HL-60 (cell line): ENCODE results near the gene CIAO1.

ENCODE experiments used
- DNase-seq, 2 experiments: peaks; one replicate each; pipeline ENCODE4 v3.0.0-alpha.2; 2010 to 2020; ENCODE audit warnings: low read depth in 1 of 2, low spot score in 1 of 2
- H3K27ac ChIP-seq: fragments of 250-450 bp; sonication (Bioruptor Pico); replicated peaks from 2 replicates; pipeline ENCODE4 v1.5.1; 2020; ENCODE audit warnings: mild to moderate bottlenecking, moderate library complexity
- H3K27me3 ChIP-seq: fragments of 250-450 bp; sonication (Bioruptor Pico); 2 replicates; pipeline ENCODE4 v1.5.1; 2021; ENCODE audit warnings: mild to moderate bottlenecking, moderate library complexity; ENCODE audit not compliant: insufficient read depth, poor library complexity, severe bottlenecking
- H3K4me3 ChIP-seq: replicated peaks from 2 replicates; pipeline ENCODE4 v1.5.1; 2011; ENCODE audit warnings: mild to moderate bottlenecking, control low read depth, low read length; ENCODE audit not compliant: insufficient read depth
- GABPA ChIP-seq: IDR thresholded peaks from 2 replicates; pipeline ENCODE4 v1.6.1; 2012; ENCODE audit warnings: low read depth
- POLR2AphosphoS5 ChIP-seq: IDR thresholded peaks from 2 replicates; pipeline ENCODE4 v1.6.1; 2012; ENCODE audit warnings: low read depth
- SPI1 ChIP-seq: IDR thresholded peaks from 2 replicates; pipeline ENCODE4 v1.6.1; 2012; ENCODE audit warnings: low read depth, mild to moderate bottlenecking, borderline replicate concordance
- TF ChIP-seq, protein P1 (sequence below): IDR thresholded peaks from 2 replicates; pipeline ENCODE4 v1.6.1; 2012; ENCODE audit warnings: low read depth; ENCODE audit not compliant: insufficient replicate concordance
- TF ChIP-seq, protein P2 (sequence below): IDR thresholded peaks from one replicate; pipeline ENCODE4 v1.5.1; 2011; ENCODE audit warnings: low read length, control low read depth, inconsistent platforms; ENCODE audit not compliant: insufficient read depth

The CIAO1 gene

DNA sequence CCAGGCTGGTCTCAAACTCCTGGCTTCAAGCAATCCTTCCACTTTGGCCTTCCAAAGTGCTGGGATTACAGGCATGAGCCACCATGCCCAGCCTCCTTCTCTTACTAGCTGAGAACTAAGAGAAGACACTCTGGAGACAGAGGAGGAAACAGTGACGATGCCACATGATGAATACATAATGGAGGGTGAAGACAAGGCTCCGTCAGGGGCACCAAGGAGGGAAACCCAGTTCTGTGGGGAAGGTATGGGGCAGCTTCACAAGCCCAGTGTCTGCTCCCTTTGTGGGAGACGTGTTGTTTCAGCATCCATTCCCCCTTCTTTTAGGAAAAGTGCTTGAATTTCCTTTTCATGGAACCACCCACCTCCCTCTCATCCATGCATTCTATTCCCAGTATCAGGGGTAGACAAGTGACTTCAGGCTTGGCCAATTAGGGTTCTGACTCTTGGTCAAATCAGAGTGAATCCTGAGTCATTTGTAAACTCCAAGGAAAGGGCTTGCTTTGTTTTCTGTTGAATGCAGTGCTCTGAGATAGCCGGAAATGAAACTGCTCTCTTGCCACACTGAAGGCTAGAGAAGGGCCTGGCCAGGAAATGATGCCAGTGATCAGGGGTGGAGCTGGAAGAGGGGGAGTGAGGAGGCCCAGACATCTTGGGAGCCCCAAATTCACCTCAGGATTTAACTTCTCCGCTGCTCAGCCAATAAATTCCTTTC, 24.0 kb upstream of the CIAO1 start:
- no peaks in the 10 kb centered on the region for H3K27me3 ChIP-seq
- peak overlapping the region; percentile 80 for H3K27ac ChIP-seq
- H3K4me3 ChIP-seq: no peak overlapping the region
- TF ChIP-seq GABPA (peak; percentile 50), SPI1 (no peak), POLR2AphosphoS5 (peak; percentile 62)
- TF ChIP-seq, protein P1, sequence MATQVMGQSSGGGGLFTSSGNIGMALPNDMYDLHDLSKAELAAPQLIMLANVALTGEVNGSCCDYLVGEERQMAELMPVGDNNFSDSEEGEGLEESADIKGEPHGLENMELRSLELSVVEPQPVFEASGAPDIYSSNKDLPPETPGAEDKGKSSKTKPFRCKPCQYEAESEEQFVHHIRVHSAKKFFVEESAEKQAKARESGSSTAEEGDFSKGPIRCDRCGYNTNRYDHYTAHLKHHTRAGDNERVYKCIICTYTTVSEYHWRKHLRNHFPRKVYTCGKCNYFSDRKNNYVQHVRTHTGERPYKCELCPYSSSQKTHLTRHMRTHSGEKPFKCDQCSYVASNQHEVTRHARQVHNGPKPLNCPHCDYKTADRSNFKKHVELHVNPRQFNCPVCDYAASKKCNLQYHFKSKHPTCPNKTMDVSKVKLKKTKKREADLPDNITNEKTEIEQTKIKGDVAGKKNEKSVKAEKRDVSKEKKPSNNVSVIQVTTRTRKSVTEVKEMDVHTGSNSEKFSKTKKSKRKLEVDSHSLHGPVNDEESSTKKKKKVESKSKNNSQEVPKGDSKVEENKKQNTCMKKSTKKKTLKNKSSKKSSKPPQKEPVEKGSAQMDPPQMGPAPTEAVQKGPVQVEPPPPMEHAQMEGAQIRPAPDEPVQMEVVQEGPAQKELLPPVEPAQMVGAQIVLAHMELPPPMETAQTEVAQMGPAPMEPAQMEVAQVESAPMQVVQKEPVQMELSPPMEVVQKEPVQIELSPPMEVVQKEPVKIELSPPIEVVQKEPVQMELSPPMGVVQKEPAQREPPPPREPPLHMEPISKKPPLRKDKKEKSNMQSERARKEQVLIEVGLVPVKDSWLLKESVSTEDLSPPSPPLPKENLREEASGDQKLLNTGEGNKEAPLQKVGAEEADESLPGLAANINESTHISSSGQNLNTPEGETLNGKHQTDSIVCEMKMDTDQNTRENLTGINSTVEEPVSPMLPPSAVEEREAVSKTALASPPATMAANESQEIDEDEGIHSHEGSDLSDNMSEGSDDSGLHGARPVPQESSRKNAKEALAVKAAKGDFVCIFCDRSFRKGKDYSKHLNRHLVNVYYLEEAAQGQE: no peak
- TF ChIP-seq, protein P2, sequence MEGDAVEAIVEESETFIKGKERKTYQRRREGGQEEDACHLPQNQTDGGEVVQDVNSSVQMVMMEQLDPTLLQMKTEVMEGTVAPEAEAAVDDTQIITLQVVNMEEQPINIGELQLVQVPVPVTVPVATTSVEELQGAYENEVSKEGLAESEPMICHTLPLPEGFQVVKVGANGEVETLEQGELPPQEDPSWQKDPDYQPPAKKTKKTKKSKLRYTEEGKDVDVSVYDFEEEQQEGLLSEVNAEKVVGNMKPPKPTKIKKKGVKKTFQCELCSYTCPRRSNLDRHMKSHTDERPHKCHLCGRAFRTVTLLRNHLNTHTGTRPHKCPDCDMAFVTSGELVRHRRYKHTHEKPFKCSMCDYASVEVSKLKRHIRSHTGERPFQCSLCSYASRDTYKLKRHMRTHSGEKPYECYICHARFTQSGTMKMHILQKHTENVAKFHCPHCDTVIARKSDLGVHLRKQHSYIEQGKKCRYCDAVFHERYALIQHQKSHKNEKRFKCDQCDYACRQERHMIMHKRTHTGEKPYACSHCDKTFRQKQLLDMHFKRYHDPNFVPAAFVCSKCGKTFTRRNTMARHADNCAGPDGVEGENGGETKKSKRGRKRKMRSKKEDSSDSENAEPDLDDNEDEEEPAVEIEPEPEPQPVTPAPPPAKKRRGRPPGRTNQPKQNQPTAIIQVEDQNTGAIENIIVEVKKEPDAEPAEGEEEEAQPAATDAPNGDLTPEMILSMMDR: no peak
- DNase-seq: peak in 1 of 2 experiments; percentile 91

DNA sequence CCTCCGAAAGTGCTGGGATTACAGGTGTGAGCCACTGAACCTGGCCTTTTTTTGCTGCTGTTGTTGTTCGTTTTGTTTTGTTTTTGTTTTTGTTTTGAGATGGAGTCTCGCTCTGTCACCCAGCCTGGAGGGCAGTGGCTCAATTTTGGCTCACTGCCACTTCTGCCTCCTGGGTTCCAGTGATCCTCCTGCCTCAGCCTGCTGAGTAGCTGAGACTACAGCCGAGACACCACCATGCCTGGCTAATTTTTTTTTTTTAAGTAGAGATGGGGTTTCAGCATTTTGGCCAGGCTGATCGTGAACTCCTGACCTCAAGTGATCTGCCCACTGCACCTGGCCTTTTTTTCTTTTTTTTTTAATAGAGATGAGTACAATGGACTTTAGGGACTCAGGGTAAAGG, 22.2 kb upstream of the CIAO1 start:
- no peaks in the 10 kb centered on the region for H3K27me3 ChIP-seq
- TF ChIP-seq, protein P2: no peak
- TF ChIP-seq GABPA: no peak
- TF ChIP-seq, protein P1: no peak
- TF ChIP-seq POLR2AphosphoS5: no peak
- no peak for TF ChIP-seq SPI1

DNA sequence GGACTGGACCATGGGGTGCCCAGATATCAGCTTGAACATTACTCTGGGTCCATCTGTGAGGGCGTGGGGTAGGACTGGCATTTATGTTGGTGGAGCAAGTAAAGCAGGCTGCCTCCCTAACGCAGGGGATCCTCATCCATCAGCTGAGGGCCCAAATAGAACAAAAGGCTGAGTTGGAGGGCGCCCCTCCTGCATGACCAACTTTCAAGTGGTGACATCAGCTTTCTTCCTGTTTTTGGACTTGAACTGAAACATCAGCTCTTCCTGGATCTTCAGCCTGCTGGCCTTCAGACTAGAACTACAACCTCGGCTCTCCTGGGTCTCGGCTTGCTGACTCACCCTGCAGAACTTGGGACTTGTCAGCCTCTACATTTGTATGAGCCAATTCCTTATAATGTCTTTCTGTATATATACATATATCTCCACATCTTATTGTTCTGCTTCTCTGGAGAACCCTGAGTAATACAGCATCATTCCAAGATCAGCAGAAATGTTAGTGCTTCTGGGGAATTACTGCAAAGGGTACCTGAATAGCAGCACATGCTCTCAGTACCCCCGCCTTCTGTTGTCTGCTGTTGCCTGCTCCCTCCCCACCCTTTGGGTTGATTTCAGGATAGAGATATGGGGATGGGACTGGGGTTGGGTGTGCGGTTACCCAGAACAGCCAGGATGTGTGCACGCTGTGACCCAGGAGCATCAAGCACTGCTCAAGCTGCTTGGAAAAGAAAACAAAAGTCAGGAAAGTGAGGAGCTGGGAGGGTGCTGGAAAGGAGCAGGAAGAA, 20.2 kb upstream of the CIAO1 start:
- Histone ChIP-seq H3K27me3 (no peaks in the 10 kb centered on the region), H3K4me3 (no peak overlapping the region), H3K27ac (peak overlapping the region; percentile 40)
- peak in 1 of 2 experiments; percentile 76 for DNase-seq
- TF ChIP-seq GABPA (no peak), POLR2AphosphoS5 (no peak), SPI1 (no peak)
- TF ChIP-seq, protein P2: no peak
- TF ChIP-seq, protein P1: no peak

More for the DNA sequence above, 22.2 kb upstream of the CIAO1 start:
- Histone ChIP-seq H3K27ac (no peak overlapping the region), H3K4me3 (no peak overlapping the region)
- no peak for DNase-seq
